SIG-M5 (cell line): ENCODE results near the gene SLC38A1.

Source experiments
- DNase-seq: peaks from one replicate; lab custom pipeline; 2025; lab: John Stamatoyannopoulos, UW

The SLC38A1 gene

DNA sequence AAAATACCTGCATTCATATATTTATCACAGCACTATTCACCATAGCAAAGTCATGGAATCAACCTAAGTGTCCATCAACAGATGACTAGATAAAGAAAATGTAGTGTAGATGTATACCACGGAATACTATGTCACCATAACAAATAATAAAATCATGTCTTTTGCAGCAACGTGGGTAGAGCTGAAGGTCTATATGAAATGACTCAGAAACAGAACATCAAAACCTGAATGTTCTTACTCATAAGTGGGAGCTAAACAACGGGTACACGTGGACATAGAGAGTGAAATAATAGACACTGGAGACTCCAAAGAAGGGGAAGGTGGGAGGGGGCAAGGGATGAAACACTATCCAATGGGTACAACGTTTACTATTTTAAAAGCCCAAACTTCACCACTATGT, 37.9 kb downstream of the SLC38A1 start:
- no peak for DNase-seq

DNA sequence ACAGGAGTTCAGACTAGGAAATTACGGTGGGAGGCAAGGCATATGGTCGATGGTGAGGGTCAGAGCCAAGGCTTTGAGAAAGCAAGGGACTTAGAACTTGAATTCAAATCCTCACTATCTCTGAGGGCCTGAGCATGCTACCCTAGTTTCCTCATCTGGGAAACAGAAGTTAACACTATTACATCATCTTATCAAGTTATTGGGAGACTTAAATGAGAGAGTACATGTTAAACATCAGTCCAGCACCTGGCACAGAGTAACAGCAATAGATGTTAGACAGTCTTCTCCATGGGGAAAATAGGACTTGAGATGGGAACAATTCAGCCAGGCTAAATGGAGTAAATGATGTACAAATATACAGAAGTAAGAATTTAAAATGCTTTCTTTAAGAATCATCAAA, 38.5 kb downstream of the SLC38A1 start:
- no peak for DNase-seq

- DNase-seq, result no peak
Observed at GRCh38 chr12:46227616-46228015, 41.2 kb downstream of the SLC38A1 start.

GRCh38 chr12:46224386-46224785, 44.5 kb downstream of the SLC38A1 start:
- DNase-seq, result no peak

DNA sequence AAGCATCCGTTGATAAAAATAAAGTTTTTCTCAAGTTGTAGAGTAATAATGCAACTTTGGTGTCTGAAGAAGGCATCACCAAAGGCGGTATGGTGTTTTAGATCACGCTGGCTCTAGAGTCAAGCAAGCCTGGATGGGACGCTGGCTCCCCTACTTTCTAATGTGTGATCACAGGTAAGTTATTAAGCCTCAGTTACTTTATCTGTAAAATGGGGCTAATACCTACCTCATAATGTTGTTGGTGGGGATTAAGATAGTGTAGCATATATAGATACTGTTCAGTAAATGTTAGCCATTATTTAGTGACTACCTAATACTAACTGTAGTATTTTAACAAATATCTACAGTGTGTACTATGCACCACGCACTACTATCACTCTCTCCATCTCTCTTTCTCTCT, 45.8 kb downstream of the SLC38A1 start:
- no peak for DNase-seq

GRCh38 chr12:46222636-46223035, 46.2 kb downstream of the SLC38A1 start:
- no peak for DNase-seq

DNA sequence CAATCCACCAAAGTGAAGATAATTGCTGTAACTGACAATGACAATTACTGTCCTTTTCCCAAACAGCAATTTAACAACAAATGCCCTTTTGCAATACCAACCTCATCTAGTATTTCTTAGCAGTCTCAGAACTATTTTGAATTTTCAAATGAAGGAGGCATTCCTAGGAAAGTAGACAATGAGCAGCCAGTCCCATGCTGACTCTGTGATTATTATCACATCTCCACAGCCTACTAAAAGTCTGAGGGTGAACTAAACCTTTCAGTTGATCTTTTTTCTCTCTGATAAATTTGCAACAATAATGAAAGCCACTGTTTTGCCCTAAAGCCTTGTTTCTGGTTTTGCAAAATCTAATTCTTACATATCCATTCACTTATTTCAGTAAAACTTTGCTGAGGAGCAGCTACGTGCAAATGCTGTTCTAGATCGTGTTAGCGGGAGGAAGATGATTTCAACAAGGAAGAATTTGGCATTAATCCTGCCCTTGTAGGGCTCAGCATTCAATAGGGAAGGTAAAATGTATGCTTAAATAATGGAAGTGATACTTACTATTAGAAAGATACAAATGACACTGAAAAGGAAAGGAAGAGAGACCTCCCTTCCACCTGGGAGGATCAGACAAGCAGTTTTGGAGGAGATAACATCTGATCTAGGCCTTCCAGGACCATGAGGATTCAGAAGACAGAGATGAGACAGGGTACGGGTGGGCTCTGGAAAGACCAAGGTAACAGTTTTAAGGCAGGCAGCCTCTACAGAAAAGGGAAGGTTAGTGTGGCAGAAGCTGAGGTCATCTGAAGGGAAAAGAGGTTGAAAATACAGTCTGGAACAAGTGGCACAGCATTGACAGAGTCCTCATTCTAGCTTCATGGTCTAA, 47.4 kb downstream of the SLC38A1 start:
- no peak for DNase-seq

GRCh38 chr12:46219877-46220655, 48.8 kb downstream of the SLC38A1 start:
- DNase-seq, result no peak

DNA sequence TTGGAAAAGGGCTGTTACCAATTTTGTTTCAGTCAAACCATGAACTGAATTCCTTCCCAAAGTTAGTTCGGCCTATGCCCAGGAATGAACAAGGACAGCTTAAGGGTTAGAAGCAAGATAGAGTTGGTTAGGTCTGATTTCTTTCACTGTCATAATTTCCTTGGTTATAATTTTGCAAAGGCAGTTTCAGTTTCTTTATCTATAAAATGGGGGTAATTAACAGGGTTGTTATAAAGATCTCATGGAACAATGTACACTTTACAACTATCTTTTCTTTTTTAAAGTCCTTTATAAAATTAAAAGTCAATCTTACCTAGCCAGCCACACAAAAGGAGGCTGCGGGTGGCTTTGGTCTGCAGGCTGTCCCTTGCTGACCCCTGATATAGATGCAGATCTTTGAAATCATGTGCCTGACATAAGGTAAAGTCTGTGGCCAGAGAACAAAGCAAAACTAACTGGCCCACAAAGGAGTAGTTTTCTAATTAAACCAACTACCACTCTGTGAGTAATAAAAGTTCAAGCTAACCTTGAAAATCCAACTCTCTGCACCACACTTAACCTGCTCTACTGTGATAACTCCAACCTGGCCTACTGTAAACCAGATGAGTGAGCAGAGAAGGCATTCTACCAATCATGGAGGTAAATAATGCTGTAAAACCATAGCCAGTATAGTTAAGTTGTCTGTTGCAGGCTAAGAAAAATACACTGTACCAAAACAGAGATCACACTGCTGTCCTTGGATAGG, 49.5 kb downstream of the SLC38A1 start:
- DNase-seq, result no peak

DNA sequence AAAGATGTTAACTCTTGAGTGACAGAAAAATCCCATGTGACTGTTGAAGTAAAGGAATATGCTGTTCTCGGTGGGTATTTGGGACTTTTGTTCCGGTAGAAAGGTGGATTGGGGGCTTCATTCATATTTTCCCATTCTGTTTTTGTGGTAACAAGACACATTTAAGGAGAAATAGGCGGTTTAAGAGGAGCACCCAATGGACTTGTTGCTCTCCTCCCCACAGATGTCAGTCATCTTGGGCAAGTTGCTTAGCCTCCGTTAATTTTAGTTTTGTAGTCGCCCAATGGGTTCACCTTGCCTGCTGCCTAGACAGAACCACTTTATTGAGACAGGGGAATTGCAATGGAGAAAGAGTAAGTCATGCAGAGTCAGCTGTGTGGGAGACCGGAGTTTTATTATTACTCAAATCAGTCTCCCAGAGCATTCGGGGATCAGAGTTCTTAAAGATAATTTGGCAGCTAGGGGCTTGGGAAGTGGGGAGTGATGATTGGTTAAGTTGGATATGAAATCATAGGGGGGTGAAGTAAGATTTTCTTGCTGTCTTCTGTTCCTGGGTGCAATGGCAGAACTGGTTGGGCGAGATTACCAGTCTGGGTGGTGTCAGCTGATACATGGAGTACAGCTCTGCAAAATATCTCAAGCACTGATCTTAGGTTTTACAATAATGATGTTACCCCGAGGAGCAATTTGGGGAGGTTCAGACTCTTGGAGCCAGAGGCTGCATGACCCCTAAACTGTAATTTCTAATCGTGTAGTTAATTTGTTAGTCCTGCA, 50.3 kb downstream of the SLC38A1 start:
- DNase-seq, result peak; percentile 50

DNA sequence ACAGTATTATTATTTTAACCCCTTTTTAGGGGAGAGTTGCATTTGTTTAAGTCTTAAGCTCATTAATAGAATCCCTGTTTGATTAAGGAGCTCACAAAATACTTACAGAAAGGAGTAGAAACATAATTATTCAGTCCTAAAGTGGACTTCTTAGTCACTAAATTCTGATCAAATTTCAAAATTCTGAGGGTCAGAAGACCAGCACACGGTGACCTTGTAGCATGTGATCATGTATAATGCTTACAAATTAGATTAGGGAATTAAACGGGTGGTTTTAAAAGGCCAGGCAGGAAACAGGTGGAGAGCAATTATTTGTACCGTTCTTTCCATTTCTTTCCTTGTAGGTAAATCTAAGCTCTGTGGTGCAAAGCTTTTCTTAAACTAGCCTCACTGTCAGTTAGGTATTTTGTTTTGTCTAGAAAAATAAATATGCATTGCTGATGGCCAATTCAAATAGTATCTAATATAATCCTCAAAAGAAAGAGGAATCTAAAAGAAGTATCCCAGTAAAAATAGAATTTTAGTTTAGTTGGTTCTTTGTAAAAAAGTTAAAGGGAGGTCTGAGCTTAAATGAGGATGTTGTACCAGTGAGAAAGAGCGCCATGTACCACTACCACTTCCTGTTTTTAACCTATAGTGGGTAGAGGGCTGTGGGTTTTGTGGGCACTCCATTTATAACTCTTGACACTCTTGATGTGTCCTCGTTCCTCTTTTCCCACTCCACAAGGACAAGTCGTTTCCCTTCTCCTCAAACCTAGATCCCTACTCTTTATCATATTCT, 51.1 kb downstream of the SLC38A1 start:
- peak; percentile 91 for DNase-seq

- no peak for DNase-seq
Observed at GRCh38 chr12:46214668-46215436, 54.0 kb downstream of the SLC38A1 start.

DNA sequence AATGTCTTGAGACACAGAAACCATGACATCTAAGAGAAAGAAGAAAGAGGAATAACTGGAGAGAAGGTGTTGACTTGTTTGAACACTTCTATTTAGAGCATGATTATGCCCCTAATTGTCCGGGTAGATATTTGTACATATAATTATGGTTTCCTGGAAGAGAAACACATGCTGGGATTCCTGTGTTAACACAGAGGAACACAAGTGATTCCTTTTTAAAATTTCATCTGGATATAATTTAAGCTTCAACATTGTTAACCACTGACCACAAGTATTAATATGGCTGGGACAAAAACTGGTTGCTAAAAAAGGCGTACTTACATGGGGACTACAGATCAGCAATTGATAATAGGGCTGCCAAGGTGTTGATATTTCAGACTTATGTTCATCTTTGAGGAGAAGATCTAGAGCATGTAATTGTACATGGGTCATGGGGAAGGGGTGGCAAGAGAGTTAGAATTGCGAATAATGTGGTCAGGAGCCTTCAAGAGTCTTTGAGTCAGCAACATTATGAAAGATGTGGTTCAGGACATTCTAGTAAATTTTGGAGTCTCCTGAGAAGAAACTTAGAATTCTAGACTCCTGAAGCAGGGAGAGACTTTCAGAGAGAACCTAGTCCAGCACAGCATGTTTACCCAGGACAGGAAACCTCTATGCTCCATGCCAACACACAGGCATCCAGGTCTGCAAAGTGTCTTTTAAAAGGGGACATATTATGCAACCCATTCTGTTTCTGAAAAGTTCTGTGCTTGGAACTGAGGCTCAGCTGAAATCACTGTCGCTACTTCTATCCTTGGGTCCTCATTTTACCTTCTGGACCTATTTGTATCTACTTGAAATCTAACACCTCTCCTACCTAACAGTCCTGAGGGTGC, 56.5 kb downstream of the SLC38A1 start:
- no peak for DNase-seq

- DNase-seq, result no peak
Observed at GRCh38 chr12:46210873-46211439, 57.9 kb downstream of the SLC38A1 start.

- no peak for DNase-seq
Observed at GRCh38 chr12:46209914-46210872, 58.6 kb downstream of the SLC38A1 start.

DNA sequence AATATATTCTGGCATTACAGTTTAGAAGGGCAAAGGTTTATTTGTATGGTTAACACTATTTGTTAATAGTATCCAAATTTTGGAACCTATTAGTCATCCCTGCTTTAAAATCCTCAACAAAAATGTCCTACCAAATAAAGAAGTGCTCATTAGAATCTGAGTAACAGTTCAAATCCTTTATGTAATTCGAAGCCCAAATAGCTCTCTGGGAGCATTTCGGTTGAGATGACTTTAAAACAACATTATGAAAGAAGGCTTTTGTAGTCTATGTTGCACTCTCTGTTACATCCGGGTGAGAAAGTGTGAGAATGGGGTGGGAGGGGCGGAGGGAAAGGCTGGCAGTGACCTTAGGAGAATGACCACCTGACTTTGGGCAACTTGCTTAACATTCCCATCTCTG, 59.7 kb downstream of the SLC38A1 start:
- DNase-seq, result no peak

DNA sequence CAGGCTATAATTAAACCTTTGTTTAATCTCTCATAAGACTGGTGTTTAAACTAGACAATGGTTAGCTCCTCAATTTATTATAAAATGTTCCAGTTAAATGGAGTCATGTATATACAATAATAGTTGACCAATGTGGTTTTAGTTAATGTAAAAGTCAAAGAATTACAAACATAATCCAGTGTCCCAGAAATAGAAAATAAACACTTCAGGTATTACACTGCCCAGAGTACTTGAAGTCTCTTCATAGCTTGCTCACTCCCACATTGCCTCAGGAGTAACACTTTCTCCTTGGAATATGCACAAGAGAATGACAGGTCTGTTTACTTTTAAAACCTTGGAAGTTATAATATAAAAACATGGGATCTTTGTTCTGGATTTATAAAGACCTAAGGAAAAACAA, 60.5 kb downstream of the SLC38A1 start:
- no peak for DNase-seq

DNA sequence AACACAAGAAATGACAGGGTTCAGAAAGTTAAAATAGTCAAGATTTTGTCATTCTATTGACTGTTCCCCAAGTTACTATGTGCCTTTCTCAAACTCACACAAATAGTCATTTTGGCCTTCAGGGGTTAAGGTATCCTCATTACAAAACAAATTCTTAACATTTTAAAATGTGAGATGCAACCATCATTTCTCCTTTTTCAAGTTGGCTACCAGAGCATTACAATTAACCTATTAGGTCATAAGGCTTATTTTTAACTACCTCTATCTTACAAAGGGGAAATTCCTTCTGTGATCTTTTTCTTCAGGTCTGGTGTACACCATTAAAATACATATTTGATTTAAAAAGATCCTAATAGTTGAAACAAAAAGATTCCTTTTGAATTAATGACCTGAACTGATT, 61.2 kb downstream of the SLC38A1 start:
- no peak for DNase-seq
